ENCODE measurements around the gene TKTL1.
A peak's percentile ranks its signal among the peaks of the same experiment; 100 is the strongest.

TKTL1 gene

DNA sequence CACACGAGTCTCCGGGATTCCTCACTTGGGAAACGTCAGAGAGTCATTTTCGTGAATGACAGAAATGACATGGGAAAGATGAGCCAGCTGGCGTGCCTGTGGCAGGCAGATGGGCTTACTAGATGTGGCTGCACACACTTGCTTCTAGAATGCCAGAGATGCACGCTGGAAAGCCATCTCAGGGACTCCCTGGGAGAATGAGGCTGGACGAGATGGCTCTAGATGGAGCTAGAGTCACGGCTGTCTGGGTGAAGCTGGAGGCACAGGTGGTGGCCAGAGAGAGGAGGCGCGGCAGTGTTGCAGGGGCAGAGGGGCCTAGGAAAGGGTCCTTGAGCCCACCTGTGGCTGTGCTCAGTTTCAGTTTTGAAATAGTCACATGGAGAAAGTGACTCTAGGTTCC lies 26.0 kb downstream of the TKTL1 start:
- Histone ChIP-seq H2AFZ (no peak overlapping the region), H3K4me3 (ENCODE audit: low read depth, low read length) (no peak overlapping the region), H3K27ac (no peak overlapping the region), H3K4me2 (ENCODE audit: low read length) (no peak overlapping the region), H3K79me2 (no peaks in the 10 kb centered on the region), H3K36me3 (ENCODE audit: control insufficient read depth, insufficient read depth, low read length) (no peaks in the 10 kb centered on the region), H3K27me3 (ENCODE audit: control insufficient read depth, insufficient read depth, low read length) (no peaks in the 10 kb centered on the region), H3K4me1 (no peaks in the 10 kb centered on the region), H3K9me3 (ENCODE audit: control insufficient read depth, low read length) (no peaks in the 10 kb centered on the region), H3K9ac (no peak overlapping the region)
- TF ChIP-seq, protein P1, sequence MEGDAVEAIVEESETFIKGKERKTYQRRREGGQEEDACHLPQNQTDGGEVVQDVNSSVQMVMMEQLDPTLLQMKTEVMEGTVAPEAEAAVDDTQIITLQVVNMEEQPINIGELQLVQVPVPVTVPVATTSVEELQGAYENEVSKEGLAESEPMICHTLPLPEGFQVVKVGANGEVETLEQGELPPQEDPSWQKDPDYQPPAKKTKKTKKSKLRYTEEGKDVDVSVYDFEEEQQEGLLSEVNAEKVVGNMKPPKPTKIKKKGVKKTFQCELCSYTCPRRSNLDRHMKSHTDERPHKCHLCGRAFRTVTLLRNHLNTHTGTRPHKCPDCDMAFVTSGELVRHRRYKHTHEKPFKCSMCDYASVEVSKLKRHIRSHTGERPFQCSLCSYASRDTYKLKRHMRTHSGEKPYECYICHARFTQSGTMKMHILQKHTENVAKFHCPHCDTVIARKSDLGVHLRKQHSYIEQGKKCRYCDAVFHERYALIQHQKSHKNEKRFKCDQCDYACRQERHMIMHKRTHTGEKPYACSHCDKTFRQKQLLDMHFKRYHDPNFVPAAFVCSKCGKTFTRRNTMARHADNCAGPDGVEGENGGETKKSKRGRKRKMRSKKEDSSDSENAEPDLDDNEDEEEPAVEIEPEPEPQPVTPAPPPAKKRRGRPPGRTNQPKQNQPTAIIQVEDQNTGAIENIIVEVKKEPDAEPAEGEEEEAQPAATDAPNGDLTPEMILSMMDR (IDR thresholded peaks at IDR 0.05), result no peak

DNA sequence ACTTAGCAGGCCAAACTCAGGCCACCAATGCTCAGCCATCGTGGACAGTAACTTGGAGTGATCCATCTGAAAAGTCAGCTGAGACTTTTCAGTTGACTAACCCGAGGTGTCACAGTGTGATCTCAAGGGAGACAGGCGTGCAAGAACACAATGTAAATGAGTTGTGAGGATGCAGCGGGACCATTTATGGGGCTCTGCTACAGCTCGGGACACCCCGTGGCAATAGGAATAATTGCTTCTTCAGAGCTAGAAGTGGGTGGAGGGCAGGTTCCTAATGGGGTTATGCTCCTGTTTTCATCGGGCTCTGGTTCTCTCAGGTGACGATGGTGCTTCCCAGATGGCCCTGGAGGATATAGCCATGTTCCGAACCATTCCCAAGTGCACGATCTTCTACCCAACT lies 27.3 kb downstream of the TKTL1 start:
- Histone ChIP-seq H3K9me3 (ENCODE audit: control insufficient read depth, low read length) (no peaks in the 10 kb centered on the region), H3K79me2 (no peaks in the 10 kb centered on the region), H2AFZ (no peak overlapping the region), H3K4me3 (ENCODE audit: low read depth, low read length) (no peak overlapping the region), H3K4me2 (ENCODE audit: low read length) (no peak overlapping the region), H3K4me1 (peaks cover 4% of the 10 kb centered on the region), H3K27me3 (ENCODE audit: control insufficient read depth, insufficient read depth, low read length) (no peaks in the 10 kb centered on the region), H3K27ac (no peak overlapping the region), H3K9ac (no peak overlapping the region), H3K36me3 (ENCODE audit: control insufficient read depth, insufficient read depth, low read length) (no peaks in the 10 kb centered on the region)
- TF ChIP-seq, protein P1 (IDR thresholded peaks at IDR 0.05), result no peak

DNA sequence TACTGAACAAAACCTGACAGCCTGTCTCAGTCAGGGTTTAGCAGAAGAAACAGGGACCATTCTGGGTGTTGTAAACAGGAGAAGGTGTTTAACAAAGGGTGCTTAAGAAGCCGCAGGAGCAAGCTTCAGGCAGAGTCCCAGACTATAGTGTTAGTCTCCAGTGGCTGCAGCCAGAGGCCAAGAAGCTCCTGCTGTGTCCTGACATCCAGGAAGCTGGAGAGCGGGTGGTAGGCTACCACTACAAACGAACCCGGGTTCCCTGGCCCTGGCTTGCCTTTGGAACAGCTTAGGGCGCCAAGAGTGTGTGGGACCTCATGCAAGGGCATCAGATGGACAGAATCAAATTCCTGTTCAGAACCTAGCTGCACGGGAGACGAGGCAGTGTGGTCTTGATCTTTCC lies 27.9 kb downstream of the TKTL1 start:
- TF ChIP-seq, protein P1 (IDR thresholded peaks at IDR 0.05), result no peak
- no peaks in the 10 kb centered on the region for H3K27me3 ChIP-seq (ENCODE audit: control insufficient read depth, insufficient read depth, low read length)
- no peaks in the 10 kb centered on the region for H3K79me2 ChIP-seq
- H2AFZ ChIP-seq, result no peak overlapping the region
- H3K4me3 ChIP-seq (ENCODE audit: low read depth, low read length), result no peak overlapping the region
- no peak overlapping the region for H3K4me2 ChIP-seq (ENCODE audit: low read length)
- no peaks in the 10 kb centered on the region for H3K36me3 ChIP-seq (ENCODE audit: control insufficient read depth, insufficient read depth, low read length)
- H3K9me3 ChIP-seq (ENCODE audit: control insufficient read depth, low read length), result no peaks in the 10 kb centered on the region
- no peak overlapping the region for H3K27ac ChIP-seq
- peaks cover 4% of the 10 kb centered on the region for H3K4me1 ChIP-seq
- H3K9ac ChIP-seq, result no peak overlapping the region

DNA sequence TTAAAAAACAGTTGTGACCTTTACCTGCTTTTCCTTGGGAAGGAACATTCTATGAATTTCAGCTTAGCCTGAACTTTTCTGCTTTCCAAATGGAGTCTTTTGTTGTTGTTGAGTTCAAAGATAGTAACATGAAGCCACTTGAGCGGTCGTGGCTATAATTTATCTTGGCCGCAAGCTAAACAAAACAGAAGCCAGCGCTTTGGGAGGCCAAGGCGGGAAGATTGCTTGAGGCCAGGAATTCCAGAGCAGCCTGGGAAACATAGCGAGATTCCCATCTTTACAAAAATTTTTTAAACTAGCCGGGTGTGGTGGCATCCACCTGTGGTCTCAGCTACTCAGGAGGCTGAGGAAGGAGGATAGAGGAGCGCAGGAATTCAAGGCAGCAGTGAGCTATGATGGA lies 29.9 kb downstream of the TKTL1 start:
- H2AFZ ChIP-seq, result no peak overlapping the region
- H3K4me1 ChIP-seq, result peaks cover 4% of the 10 kb centered on the region
- H3K9ac ChIP-seq, result no peak overlapping the region
- H3K36me3 ChIP-seq (ENCODE audit: control insufficient read depth, insufficient read depth, low read length), result no peaks in the 10 kb centered on the region
- H3K27ac ChIP-seq, result no peak overlapping the region
- H3K4me2 ChIP-seq (ENCODE audit: low read length), result no peak overlapping the region
- H3K4me3 ChIP-seq (ENCODE audit: low read depth, low read length), result no peak overlapping the region
- TF ChIP-seq, protein P1 (IDR thresholded peaks at IDR 0.05), result no peak
- H3K79me2 ChIP-seq, result no peaks in the 10 kb centered on the region
- no peaks in the 10 kb centered on the region for H3K27me3 ChIP-seq (ENCODE audit: control insufficient read depth, insufficient read depth, low read length)
- no peaks in the 10 kb centered on the region for H3K9me3 ChIP-seq (ENCODE audit: control insufficient read depth, low read length)

DNA sequence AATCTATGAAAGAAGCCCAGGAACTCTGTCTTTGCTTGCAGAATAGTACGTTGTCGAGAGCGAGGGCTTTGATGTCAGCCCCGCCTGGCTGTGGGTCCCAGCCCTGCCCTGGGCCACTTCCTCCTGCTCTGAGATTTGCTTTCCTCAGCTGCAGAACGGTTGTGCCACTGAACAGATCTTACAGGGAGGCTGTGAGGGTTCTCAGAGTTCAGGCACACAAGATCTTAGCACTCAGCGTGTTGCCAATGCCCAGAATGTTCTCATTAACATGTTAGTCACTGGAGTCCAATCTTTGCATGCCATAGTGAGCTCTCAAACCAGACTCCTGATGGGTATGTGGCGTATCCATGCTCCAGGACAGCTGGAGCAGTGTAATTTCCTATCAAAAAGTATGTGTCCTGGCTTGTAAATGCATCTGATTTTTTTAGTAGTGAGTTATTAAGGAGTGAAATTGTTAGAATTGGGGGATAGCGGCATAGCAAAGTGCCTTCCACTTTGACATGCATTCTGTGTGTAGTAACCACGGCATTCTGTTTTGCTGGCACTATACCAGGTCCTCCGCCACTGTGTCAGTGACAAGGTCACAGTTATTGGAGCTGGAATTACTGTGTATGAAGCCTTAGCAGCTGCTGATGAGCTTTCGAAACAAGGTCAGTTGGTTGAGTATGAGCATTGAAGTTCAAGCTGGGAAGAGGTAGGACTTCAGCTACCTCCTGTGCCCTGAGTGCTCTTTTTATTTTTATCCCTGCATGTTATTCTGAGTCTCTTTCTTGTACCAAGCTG lies 31.6 kb downstream of the TKTL1 start:
- H3K36me3 ChIP-seq (ENCODE audit: control insufficient read depth, insufficient read depth, low read length), result no peaks in the 10 kb centered on the region
- TF ChIP-seq, protein P1 (IDR thresholded peaks at IDR 0.05), result no peak
- H3K9ac ChIP-seq, result no peak overlapping the region
- peaks cover 4% of the 10 kb centered on the region for H3K4me1 ChIP-seq
- H3K27me3 ChIP-seq (ENCODE audit: control insufficient read depth, insufficient read depth, low read length), result no peaks in the 10 kb centered on the region
- no peak overlapping the region for H3K4me3 ChIP-seq (ENCODE audit: low read depth, low read length)
- H3K27ac ChIP-seq, result no peak overlapping the region
- H3K4me2 ChIP-seq (ENCODE audit: low read length), result no peak overlapping the region
- H2AFZ ChIP-seq, result peak overlapping the region; percentile 30
- no peaks in the 10 kb centered on the region for H3K79me2 ChIP-seq
- no peaks in the 10 kb centered on the region for H3K9me3 ChIP-seq (ENCODE audit: control insufficient read depth, low read length)
